DOHH2 (cell line): ENCODE data around the gene DIP2C.
"Not testable (repeated sequence)": the region's sequence is repeated elsewhere in the genome, so short reads cannot be mapped to it uniquely, and the experiment has no call there.

Source experiments
- H3F3A ChIP-seq: fragments of 200-600 bp; sonication (generic), shearing (Covaris generic); 2 replicates; pipeline ENCODE4 v1.6.0; 2016; ENCODE audit warnings: antibody characterized with exemption, mild to moderate bottlenecking; ENCODE audit not compliant: control insufficient read depth, insufficient read depth
- H3K27ac ChIP-seq: fragments of 200-600 bp; sonication (generic); 2 replicates; pipeline ENCODE4 v1.5.1; 2014; ENCODE audit warnings: low read depth, mild to moderate bottlenecking, low read length, moderate library complexity
- H3K27me3 ChIP-seq: fragments of 200-600 bp; sonication (generic); 2 replicates; pipeline ENCODE4 v1.6.1; 2014; ENCODE audit warnings: mild to moderate bottlenecking, low read length, mixed read lengths; ENCODE audit not compliant: control insufficient read depth
- H3K36me3 ChIP-seq: fragments of 200-600 bp; sonication (generic); 2 replicates; pipeline ENCODE4 v1.6.1; 2014; ENCODE audit warnings: mild to moderate bottlenecking, low read length, moderate library complexity, mixed read lengths; ENCODE audit not compliant: control insufficient read depth
- H3K4me1 ChIP-seq: fragments of 200-600 bp; sonication (generic); 2 replicates; pipeline ENCODE4 v1.6.1; 2014; ENCODE audit warnings: mild to moderate bottlenecking, low read length, mixed read lengths; ENCODE audit not compliant: control insufficient read depth
- H3K4me2 ChIP-seq: fragments of 200-600 bp; sonication (generic); 2 replicates; pipeline ENCODE4 v1.6.0; 2014; ENCODE audit warnings: mild to moderate bottlenecking, low read length, moderate library complexity
- H3K4me3 ChIP-seq: fragments of 200-600 bp; sonication (generic); 2 replicates; pipeline ENCODE4 v1.5.1; 2014; ENCODE audit warnings: mild to moderate bottlenecking, low read length, mixed read lengths
- H3K79me2 ChIP-seq: fragments of 200-600 bp; sonication (generic); 2 replicates; pipeline ENCODE4 v1.6.1; 2014; ENCODE audit warnings: mild to moderate bottlenecking, low read length, mixed read lengths; ENCODE audit not compliant: control insufficient read depth
- H3K9me2 ChIP-seq: fragments of 200-600 bp; sonication (generic); replicated peaks from 2 replicates; pipeline ENCODE4 v1.6.1; 2014; ENCODE audit warnings: mild to moderate bottlenecking, low read length, mixed read lengths; ENCODE audit not compliant: control insufficient read depth
- H3K9me3 ChIP-seq: fragments of 200-600 bp; sonication (generic); 2 replicates; pipeline ENCODE4 v1.6.1; 2014; ENCODE audit warnings: antibody characterized with exemption, low read length, mixed read lengths; ENCODE audit not compliant: control insufficient read depth, insufficient read depth
- H4K20me1 ChIP-seq: fragments of 200-600 bp; sonication (generic); 2 replicates; pipeline ENCODE4 v1.6.0; 2014; ENCODE audit warnings: low read depth, mild to moderate bottlenecking, antibody characterized with exemption, low read length, moderate library complexity; ENCODE audit not compliant: control insufficient read depth, insufficient read depth
- EZH2phosphoT487 ChIP-seq: fragments of 200-600 bp; sonication (generic); IDR thresholded peaks from 2 replicates; pipeline ENCODE4 v1.6.1; 2017; ENCODE audit warnings: borderline replicate concordance, mild to moderate bottlenecking, antibody characterized with exemption, low read length, moderate library complexity, mixed read lengths
- TF ChIP-seq, protein P1 (sequence below): fragments of 200-600 bp; sonication (generic); IDR thresholded peaks from one replicate; pipeline ENCODE4 v1.5.1; 2014; ENCODE audit warnings: antibody characterized with exemption, mild to moderate bottlenecking, low read depth, low read length; ENCODE audit not compliant: poor library complexity, severe bottlenecking

DIP2C gene

DNA sequence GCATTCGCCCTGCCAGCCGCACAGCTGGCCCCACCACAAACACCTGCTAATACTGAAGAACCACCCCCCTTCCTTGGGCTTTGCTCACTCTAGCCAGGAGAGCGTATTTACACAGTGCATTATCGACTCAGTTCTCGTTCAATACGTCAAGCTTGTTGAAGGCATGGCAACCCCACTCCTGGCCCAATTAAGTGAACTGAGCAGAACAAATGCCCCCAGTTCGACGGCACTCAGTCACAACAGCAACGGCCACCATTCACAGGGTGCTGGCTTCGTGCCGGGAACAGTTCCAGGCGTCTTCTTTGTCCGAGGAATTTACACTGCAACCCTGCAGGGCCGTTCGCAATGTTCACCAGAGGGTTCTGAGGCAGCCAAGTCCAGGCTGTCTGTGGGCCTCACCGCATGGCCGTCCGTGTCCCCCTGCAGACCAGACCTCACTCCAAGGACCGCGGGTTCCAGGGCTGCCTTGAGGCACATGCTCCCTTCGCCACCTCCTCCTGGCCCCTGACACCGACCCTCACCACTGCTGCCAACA is 175.3 kb downstream of the DIP2C start:
- peaks cover 51% of the 10 kb centered on the region for H3F3A ChIP-seq
- H3K36me3 ChIP-seq: peaks cover 35% of the 10 kb centered on the region
- H3K4me2 ChIP-seq: peak overlapping the region; percentile 92
- no peaks in the 10 kb centered on the region for H3K9me2 ChIP-seq
- peaks cover 50% of the 10 kb centered on the region for H3K79me2 ChIP-seq
- H3K4me3 ChIP-seq: peak overlapping the region; percentile 87
- H3K9me3 ChIP-seq: no peaks in the 10 kb centered on the region
- H3K27ac ChIP-seq: peak overlapping the region; percentile 97
- no peaks in the 10 kb centered on the region for H3K27me3 ChIP-seq
- TF ChIP-seq, protein P1, sequence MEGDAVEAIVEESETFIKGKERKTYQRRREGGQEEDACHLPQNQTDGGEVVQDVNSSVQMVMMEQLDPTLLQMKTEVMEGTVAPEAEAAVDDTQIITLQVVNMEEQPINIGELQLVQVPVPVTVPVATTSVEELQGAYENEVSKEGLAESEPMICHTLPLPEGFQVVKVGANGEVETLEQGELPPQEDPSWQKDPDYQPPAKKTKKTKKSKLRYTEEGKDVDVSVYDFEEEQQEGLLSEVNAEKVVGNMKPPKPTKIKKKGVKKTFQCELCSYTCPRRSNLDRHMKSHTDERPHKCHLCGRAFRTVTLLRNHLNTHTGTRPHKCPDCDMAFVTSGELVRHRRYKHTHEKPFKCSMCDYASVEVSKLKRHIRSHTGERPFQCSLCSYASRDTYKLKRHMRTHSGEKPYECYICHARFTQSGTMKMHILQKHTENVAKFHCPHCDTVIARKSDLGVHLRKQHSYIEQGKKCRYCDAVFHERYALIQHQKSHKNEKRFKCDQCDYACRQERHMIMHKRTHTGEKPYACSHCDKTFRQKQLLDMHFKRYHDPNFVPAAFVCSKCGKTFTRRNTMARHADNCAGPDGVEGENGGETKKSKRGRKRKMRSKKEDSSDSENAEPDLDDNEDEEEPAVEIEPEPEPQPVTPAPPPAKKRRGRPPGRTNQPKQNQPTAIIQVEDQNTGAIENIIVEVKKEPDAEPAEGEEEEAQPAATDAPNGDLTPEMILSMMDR: no peak
- no peak for TF ChIP-seq EZH2phosphoT487
- no peaks in the 10 kb centered on the region for H4K20me1 ChIP-seq
- peaks cover 92% of the 10 kb centered on the region for H3K4me1 ChIP-seq

DNA sequence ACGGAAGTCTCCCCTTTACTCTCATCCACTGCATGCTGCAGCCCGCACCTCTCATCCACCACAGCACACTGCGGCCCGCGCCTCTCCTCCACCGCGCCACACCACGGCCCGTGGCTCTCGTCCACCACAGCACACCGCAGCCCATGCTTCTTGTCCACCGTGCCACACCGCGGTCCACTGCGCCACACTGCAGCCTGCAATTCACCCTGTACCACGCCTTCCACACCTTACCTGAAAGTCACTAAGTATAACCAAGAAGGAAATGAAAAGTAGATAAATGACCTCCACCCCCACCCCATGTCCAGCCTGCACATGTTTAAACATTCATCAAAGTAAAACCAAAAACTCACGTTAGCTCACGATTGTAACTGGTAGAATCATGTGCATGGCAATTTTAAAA is 176.1 kb downstream of the DIP2C start:
- Histone ChIP-seq H3K9me3 (no peaks in the 10 kb centered on the region), H3K79me2 (peaks cover 58% of the 10 kb centered on the region), H3K4me2 (peak overlapping the region; percentile 92), H3F3A (peaks cover 51% of the 10 kb centered on the region), H3K27ac (peak overlapping the region; percentile 97), H3K4me1 (peaks cover 90% of the 10 kb centered on the region), H3K36me3 (peaks cover 43% of the 10 kb centered on the region), H3K27me3 (no peaks in the 10 kb centered on the region), H3K4me3 (peak overlapping the region; percentile 87), H3K9me2 (no peaks in the 10 kb centered on the region), H4K20me1 (no peaks in the 10 kb centered on the region)
- TF ChIP-seq, protein P1: no peak
- no peak for TF ChIP-seq EZH2phosphoT487

DNA sequence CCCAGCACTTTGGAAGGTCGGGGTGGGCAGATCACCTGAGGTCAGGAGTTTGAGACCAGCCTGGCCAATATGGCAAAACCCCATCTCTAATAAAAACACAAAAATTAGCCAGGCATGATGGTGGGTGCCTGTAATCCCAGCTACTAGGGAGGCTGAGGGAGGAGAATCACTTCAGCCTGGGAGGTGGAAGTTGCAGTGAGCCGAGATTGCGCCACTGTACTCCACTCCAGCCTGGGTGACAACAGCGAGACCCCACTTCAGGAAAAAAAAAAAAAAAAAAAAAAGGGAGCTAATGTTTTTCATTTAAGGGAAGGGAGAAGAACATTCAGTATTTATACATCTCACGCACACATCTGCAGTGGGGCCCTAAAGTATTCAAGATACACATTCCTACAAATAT is 176.8 kb downstream of the DIP2C start:
- H3F3A ChIP-seq: peaks cover 51% of the 10 kb centered on the region
- H3K79me2 ChIP-seq: peaks cover 66% of the 10 kb centered on the region
- not testable (repeated sequence) for H3K9me3 ChIP-seq, H3K9me2 ChIP-seq, H4K20me1 ChIP-seq, H3K27me3 ChIP-seq
- H3K36me3 ChIP-seq: peaks cover 50% of the 10 kb centered on the region
- H3K4me3 ChIP-seq: peak overlapping the region; percentile 87
- H3K4me1 ChIP-seq: peaks cover 89% of the 10 kb centered on the region
- H3K27ac ChIP-seq: peak overlapping the region; percentile 97
- peak overlapping the region; percentile 92 for H3K4me2 ChIP-seq

DNA sequence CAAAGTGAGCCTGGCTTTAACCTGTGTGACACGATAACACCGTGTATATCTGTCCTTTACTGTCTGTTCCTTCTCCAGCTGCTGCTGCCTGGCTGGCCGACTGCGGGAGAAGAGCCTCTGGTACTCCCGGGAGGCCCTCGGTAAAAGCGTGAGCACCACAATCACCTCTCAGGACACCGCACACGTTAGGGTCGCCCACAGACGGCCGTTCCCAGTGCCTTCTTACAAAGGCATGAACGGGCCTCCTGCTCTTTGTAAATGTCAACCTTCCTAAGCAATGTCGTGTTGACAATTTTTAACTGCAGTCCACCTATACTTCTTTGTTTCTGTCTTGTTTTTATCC is 177.6 kb downstream of the DIP2C start:
- no peaks in the 10 kb centered on the region for H4K20me1 ChIP-seq
- H3K27me3 ChIP-seq: no peaks in the 10 kb centered on the region
- H3K79me2 ChIP-seq: peaks cover 74% of the 10 kb centered on the region
- peaks cover 59% of the 10 kb centered on the region for H3K36me3 ChIP-seq
- H3K9me2 ChIP-seq: no peaks in the 10 kb centered on the region
- peaks cover 8% of the 10 kb centered on the region; the same call in 1 of the 2 replicates for H3K9me3 ChIP-seq
- H3K4me3 ChIP-seq: peak overlapping the region; percentile 87
- H3F3A ChIP-seq: peaks cover 43% of the 10 kb centered on the region
- H3K4me1 ChIP-seq: peaks cover 89% of the 10 kb centered on the region
- peak overlapping the region; percentile 92 for H3K4me2 ChIP-seq
- H3K27ac ChIP-seq: peak overlapping the region; percentile 97
- TF ChIP-seq, protein P1: no peak
- TF ChIP-seq EZH2phosphoT487: no peak
